Duodenal mucosa (tissue), 2 donors: Measurements from ENCODE around the gene TUBG1.

ENCODE experiments used
- H3K27ac ChIP-seq: one replicate; pipeline ENCODE4 v1.7.0; 2013; ENCODE audit warnings: low read depth, low read length
- H3K27me3 ChIP-seq, 2 donors: one replicate each; pipeline ENCODE4 v1.7.0; 2013; ENCODE audit warnings: low read length in 2 of 2, control low read depth in 1 of 2; ENCODE audit not compliant: insufficient read depth in 2 of 2, control insufficient read depth in 1 of 2
- H3K36me3 ChIP-seq, 2 donors: one replicate each; pipeline ENCODE4 v1.7.0; 2013; ENCODE audit warnings: low read length in 2 of 2, control low read depth in 1 of 2; ENCODE audit not compliant: insufficient read depth in 2 of 2, control insufficient read depth in 1 of 2
- H3K4me1 ChIP-seq, 2 donors: one replicate each; pipeline ENCODE4 v1.7.0; 2013; ENCODE audit warnings: low read length in 2 of 2, control low read depth in 1 of 2; ENCODE audit not compliant: insufficient read depth in 2 of 2, control insufficient read depth in 1 of 2
- H3K4me3 ChIP-seq, 2 donors: one replicate each; pipeline ENCODE4 v1.7.0; 2013; ENCODE audit warnings: low read length in 2 of 2, low read depth in 1 of 2
- H3K9ac ChIP-seq, 2 donors: one replicate each; pipeline ENCODE4 v1.7.0; 2013; ENCODE audit warnings: low read length in 2 of 2, low read depth in 1 of 2
- H3K9me3 ChIP-seq, 2 donors: one replicate each; pipeline ENCODE4 v1.7.0; 2013; ENCODE audit warnings: low read length in 2 of 2, control low read depth in 1 of 2; ENCODE audit not compliant: control insufficient read depth in 1 of 2

Gene TUBG1

GRCh38 chr17:42578282-42578869 lies 31.1 kb upstream of the TUBG1 start:
- H3K9ac ChIP-seq = peak overlapping the region; percentile 77 to 95
- peaks cover 40 to 59% of the 10 kb centered on the region in 2 donors for H3K36me3 ChIP-seq
- no peaks in the 10 kb centered on the region for H3K27me3 ChIP-seq
- no peaks in the 10 kb centered on the region for H3K9me3 ChIP-seq
- H3K4me3 ChIP-seq = peak overlapping the region; percentile 89 to 95
- H3K27ac ChIP-seq = peak overlapping the region; percentile 74
- peaks cover 17 to 22% of the 10 kb centered on the region in 2 donors for H3K4me1 ChIP-seq

GRCh38 chr17:42579794-42580551 lies 29.5 kb upstream of the TUBG1 start:
- Histone ChIP-seq H3K36me3 (peaks cover 38 to 56% of the 10 kb centered on the region in 2 donors), H3K27ac (no peak overlapping the region), H3K4me3 (no peak overlapping the region), H3K9ac (no peak overlapping the region), H3K9me3 (no peaks in the 10 kb centered on the region), H3K4me1 (peaks cover 19 to 22% of the 10 kb centered on the region in 2 donors), H3K27me3 (no peaks in the 10 kb centered on the region)

- peaks cover 42 to 69% of the 10 kb centered on the region in 2 donors for H3K36me3 ChIP-seq
These were observed 27.7 kb upstream of the TUBG1 start for GRCh38 chr17:42581744-42582270.

GRCh38 chr17:42584880-42585279 lies 24.6 kb upstream of the TUBG1 start:
- Histone ChIP-seq H3K36me3 (peaks cover 46 to 92% of the 10 kb centered on the region in 2 donors), H3K27me3 (no peaks in the 10 kb centered on the region), H3K4me1 (peaks cover 6 to 13% of the 10 kb centered on the region in 2 donors), H3K27ac (no peak overlapping the region), H3K9ac (no peak overlapping the region), H3K9me3 (no peaks in the 10 kb centered on the region), H3K4me3 (no peak overlapping the region)

More at GRCh38 chr17:42581744-42582270, 27.7 kb upstream of the TUBG1 start:
- Histone ChIP-seq H3K9ac (no peak overlapping the region), H3K4me1 (peaks cover 16 to 30% of the 10 kb centered on the region in 2 donors), H3K27me3 (no peaks in the 10 kb centered on the region), H3K9me3 (no peaks in the 10 kb centered on the region), H3K4me3 (no peak overlapping the region), H3K27ac (no peak overlapping the region)

DNA sequence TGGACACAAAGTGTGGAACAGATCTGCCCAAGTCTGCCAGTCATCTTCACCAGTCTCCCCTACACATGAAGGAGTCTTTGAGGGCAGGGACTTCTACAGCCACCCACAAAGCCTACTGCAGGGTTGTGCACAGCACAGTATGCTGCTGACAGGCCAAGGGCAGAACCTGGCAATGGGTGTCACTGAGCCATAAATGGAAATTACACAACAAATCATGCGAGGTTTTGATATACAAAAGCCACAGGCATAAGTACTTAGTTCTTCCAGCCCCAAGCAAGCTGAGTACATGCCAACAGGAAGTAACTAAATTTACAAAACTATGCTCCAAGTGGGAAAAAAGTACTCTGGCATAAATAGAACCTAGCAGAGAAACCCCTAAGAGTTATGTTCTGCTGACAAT lies 24.1 kb upstream of the TUBG1 start:
- Histone ChIP-seq H3K9ac (no peak overlapping the region), H3K27me3 (no peaks in the 10 kb centered on the region), H3K9me3 (no peaks in the 10 kb centered on the region), H3K4me3 (no peak overlapping the region), H3K27ac (no peak overlapping the region), H3K36me3 (peaks cover 42 to 90% of the 10 kb centered on the region in 2 donors), H3K4me1 (peaks cover 6 to 13% of the 10 kb centered on the region in 2 donors)

GRCh38 chr17:42586514-42587230 lies 22.8 kb upstream of the TUBG1 start:
- H3K27me3 ChIP-seq = no peaks in the 10 kb centered on the region
- H3K27ac ChIP-seq = no peak overlapping the region
- H3K4me3 ChIP-seq = no peak overlapping the region
- no peak overlapping the region for H3K9ac ChIP-seq
- H3K4me1 ChIP-seq = peaks cover 6 to 13% of the 10 kb centered on the region in 2 donors
- peaks cover 40 to 92% of the 10 kb centered on the region in 2 donors for H3K36me3 ChIP-seq
- no peaks in the 10 kb centered on the region for H3K9me3 ChIP-seq

- H3K9me3 ChIP-seq = no peaks in the 10 kb centered on the region
These were observed 18.6 kb upstream of the TUBG1 start for GRCh38 chr17:42590886-42591285.

DNA sequence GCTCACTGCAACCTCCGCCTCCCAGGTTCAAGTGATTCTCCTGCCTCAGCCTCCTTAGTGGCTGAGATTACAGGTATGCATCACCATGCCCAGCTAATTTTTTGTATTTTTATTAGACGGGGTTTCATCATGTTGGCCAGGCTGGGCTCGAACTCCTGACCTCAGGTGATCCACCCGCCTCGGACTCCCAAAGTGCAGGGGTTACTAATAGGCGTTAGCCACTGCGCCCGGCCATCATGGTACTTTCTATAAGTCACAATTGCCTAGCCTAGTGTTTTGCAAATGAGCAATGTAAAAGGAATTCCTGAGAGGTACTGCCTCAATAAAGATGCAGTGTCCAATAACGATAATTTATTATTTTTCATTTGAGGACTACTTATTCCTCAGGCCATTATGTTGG lies 18.1 kb upstream of the TUBG1 start:
- Histone ChIP-seq H3K4me3 (no peak overlapping the region), H3K9me3 (no peaks in the 10 kb centered on the region), H3K27me3 (no peaks in the 10 kb centered on the region), H3K4me1 (peaks cover 0 to 4% of the 10 kb centered on the region in 2 donors), H3K36me3 (peaks cover 10 to 55% of the 10 kb centered on the region in 2 donors), H3K9ac (no peak overlapping the region), H3K27ac (no peak overlapping the region)

More at GRCh38 chr17:42590886-42591285, 18.6 kb upstream of the TUBG1 start:
- H3K4me3 ChIP-seq = no peak overlapping the region
- H3K27ac ChIP-seq = no peak overlapping the region
- H3K9ac ChIP-seq = no peak overlapping the region
- H3K36me3 ChIP-seq = peaks cover 10 to 60% of the 10 kb centered on the region in 2 donors
- peaks cover 0 to 9% of the 10 kb centered on the region in 2 donors for H3K4me1 ChIP-seq
- H3K27me3 ChIP-seq = no peaks in the 10 kb centered on the region

DNA sequence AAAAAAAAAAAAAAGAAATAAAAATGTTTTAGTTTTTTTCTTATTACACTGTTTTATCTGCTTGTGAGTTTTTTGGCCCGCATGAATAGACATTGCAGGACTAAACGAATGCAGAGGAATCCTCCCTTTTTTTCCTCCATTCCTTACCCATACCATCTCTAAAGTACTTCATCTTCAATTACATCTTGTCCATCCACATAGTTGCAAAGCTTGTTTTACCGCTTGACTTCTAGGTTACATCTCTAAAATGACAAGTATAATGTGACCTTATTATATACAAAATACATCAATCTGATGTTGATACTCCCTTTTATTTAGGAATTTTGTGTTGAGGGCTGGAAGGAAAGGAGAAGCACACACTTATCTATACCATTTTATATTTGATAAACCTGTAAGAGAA lies 13.1 kb upstream of the TUBG1 start:
- no peaks in the 10 kb centered on the region for H3K4me1 ChIP-seq
- no peak overlapping the region for H3K9ac ChIP-seq
- H3K36me3 ChIP-seq = peaks cover 0 to 7% of the 10 kb centered on the region in 2 donors
- no peaks in the 10 kb centered on the region for H3K9me3 ChIP-seq
- no peak overlapping the region for H3K4me3 ChIP-seq
- H3K27me3 ChIP-seq = no peaks in the 10 kb centered on the region
- no peak overlapping the region for H3K27ac ChIP-seq

DNA sequence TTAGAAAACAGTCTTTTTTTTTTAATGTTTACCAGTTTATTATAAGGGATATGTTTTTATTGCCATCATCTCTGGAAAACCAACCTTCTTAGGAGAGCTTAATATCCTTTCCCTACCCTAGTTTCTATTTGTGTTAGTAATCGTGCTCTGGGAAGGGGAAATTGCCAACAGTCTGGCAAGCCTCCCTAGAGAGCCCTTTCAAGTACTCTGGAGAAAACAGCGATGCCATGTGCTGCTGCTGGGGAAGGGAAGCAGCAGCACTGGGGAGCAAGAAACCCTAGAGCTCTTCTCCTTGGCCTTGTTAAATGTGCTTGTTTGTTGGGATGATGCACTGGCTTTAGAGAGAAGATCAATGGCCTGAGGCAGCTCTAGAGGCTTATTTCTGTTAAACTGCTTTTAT lies 10.6 kb upstream of the TUBG1 start:
- Histone ChIP-seq H3K4me3 (no peak overlapping the region), H3K36me3 (peaks cover 3 to 4% of the 10 kb centered on the region in 2 donors), H3K27me3 (no peaks in the 10 kb centered on the region), H3K4me1 (no peaks in the 10 kb centered on the region), H3K9ac (no peak overlapping the region), H3K27ac (no peak overlapping the region), H3K9me3 (no peaks in the 10 kb centered on the region)
